Neuronal stem cell (in vitro differentiated cells): ENCODE measurements around the gene SLC22A13.

ENCODE experiments used
- DNase-seq: peaks from one replicate; pipeline ENCODE4 v3.0.0-alpha.2; 2013; ENCODE audit warnings: low spot score
- H2AFZ ChIP-seq: one replicate; pipeline ENCODE4 v1.6.1; 2013; ENCODE audit warnings: mild to moderate bottlenecking, low read length, inconsistent platforms
- H2AK5ac ChIP-seq: 2 replicates; pipeline ENCODE4 v1.6.1; 2013; ENCODE audit warnings: low read depth, mild to moderate bottlenecking, inconsistent platforms, low read length, moderate library complexity, mixed read lengths
- H2BK120ac ChIP-seq: 2 replicates; pipeline ENCODE4 v1.6.1; 2013; ENCODE audit warnings: low read depth, mild to moderate bottlenecking, inconsistent platforms, low read length, moderate library complexity, mixed read lengths
- H2BK12ac ChIP-seq: one replicate; pipeline ENCODE4 v1.6.1; 2013; ENCODE audit warnings: low read length, inconsistent platforms
- H2BK15ac ChIP-seq: 2 replicates; pipeline ENCODE4 v1.6.1; 2013; ENCODE audit warnings: mild to moderate bottlenecking, low read length, inconsistent platforms, mixed read lengths
- H2BK5ac ChIP-seq: one replicate; pipeline ENCODE4 v1.6.1; 2013; ENCODE audit warnings: inconsistent platforms, mild to moderate bottlenecking, low read length, moderate library complexity
- H3K14ac ChIP-seq: one replicate; pipeline ENCODE4 v1.6.1; 2013; ENCODE audit warnings: low read length, inconsistent platforms
- H3K18ac ChIP-seq: 2 replicates; pipeline ENCODE4 v1.6.1; 2013; ENCODE audit warnings: low read length, inconsistent platforms
- H3K23ac ChIP-seq: 2 replicates; pipeline ENCODE4 v1.6.1; 2013; ENCODE audit warnings: low read depth, mild to moderate bottlenecking, mixed read lengths, low read length, inconsistent platforms; ENCODE audit not compliant: poor library complexity
- H3K27ac ChIP-seq: replicated peaks from 3 replicates; pipeline ENCODE4 v1.5.1; 2013; ENCODE audit warnings: low read length, inconsistent platforms
- H3K27me3 ChIP-seq, 3 experiments: 2 replicates each; pipeline ENCODE4 v1.6.1; 2013; ENCODE audit warnings: low read length in 3 of 3, mild to moderate bottlenecking in 2 of 3, inconsistent platforms in 1 of 3, low read depth in 1 of 3, mixed read lengths in 1 of 3, moderate library complexity in 1 of 3; ENCODE audit not compliant: control insufficient read depth in 3 of 3, insufficient read depth in 3 of 3
- H3K36me3 ChIP-seq, 2 donors: replicated peaks in 1 of 2; 2 replicates each; pipeline ENCODE4 v1.6.1; 2013; ENCODE audit warnings: low read length in 2 of 2; ENCODE audit not compliant: control insufficient read depth in 2 of 2, insufficient read depth in 2 of 2
- H3K4ac ChIP-seq: 2 replicates; pipeline ENCODE4 v1.6.1; 2013; ENCODE audit warnings: inconsistent platforms, mild to moderate bottlenecking, low read length, moderate library complexity
- H3K4me1 ChIP-seq, 2 donors: 1 replicate in 1 of 2; 2 replicates in 1 of 2; pipeline ENCODE4 v1.6.1; 2013; ENCODE audit warnings: low read length in 2 of 2, low read depth in 1 of 2; ENCODE audit not compliant: control insufficient read depth in 2 of 2, insufficient read depth in 1 of 2
- H3K4me2 ChIP-seq: one replicate; pipeline ENCODE4 v1.6.1; 2013; ENCODE audit warnings: mild to moderate bottlenecking, low read length, inconsistent platforms; ENCODE audit not compliant: insufficient read depth, poor library complexity, severe bottlenecking
- H3K4me3 ChIP-seq, 2 donors: 2 replicates each; pipeline ENCODE4 v1.5.1; 2013; ENCODE audit warnings: low read length in 2 of 2, mild to moderate bottlenecking in 2 of 2, inconsistent platforms in 1 of 2, moderate library complexity in 1 of 2
- H3K79me1 ChIP-seq: one replicate; pipeline ENCODE4 v1.6.1; 2013; ENCODE audit warnings: low read depth, mild to moderate bottlenecking, inconsistent platforms, low read length, moderate library complexity
- H3K9ac ChIP-seq: one replicate; pipeline ENCODE4 v1.6.1; 2013; ENCODE audit warnings: mild to moderate bottlenecking, low read depth, low read length, inconsistent platforms; ENCODE audit not compliant: poor library complexity
- H3K9me3 ChIP-seq, 2 donors: replicated peaks in 1 of 2; 2 replicates each; pipeline versions ENCODE3 to v1.6.1; 2013; ENCODE audit warnings: low read length in 2 of 2, mild to moderate bottlenecking in 2 of 2, inconsistent platforms in 1 of 2, low read depth in 1 of 2, mixed read lengths in 1 of 2, moderate library complexity in 1 of 2; ENCODE audit not compliant: control insufficient read depth in 2 of 2, insufficient read depth in 1 of 2
- H4K8ac ChIP-seq: one replicate; pipeline ENCODE4 v1.6.1; 2013; ENCODE audit warnings: low read depth, mild to moderate bottlenecking, inconsistent platforms, low read length, moderate library complexity
- H4K91ac ChIP-seq: one replicate; pipeline ENCODE4 v1.6.1; 2013; ENCODE audit warnings: low read length, low read depth, mild to moderate bottlenecking, inconsistent platforms; ENCODE audit not compliant: poor library complexity
- WGBS, 2 donors: extraction: QIAGEN DNeasy Blood & Tissue Kit; methylation state at CpG; one replicate each; pipeline ENCODE4 v1.1.7; 2013; ENCODE audit warnings: missing lambda C conversion rate in 2 of 2, mixed read lengths in 1 of 2; ENCODE audit not compliant: insufficient read length in 2 of 2, insufficient replicate concordance in 1 of 2; ENCODE audit errors: extremely low coverage in 2 of 2; 5-methylcytosine and 5-hydroxymethylcytosine counted together

The SLC22A13 gene

DNA sequence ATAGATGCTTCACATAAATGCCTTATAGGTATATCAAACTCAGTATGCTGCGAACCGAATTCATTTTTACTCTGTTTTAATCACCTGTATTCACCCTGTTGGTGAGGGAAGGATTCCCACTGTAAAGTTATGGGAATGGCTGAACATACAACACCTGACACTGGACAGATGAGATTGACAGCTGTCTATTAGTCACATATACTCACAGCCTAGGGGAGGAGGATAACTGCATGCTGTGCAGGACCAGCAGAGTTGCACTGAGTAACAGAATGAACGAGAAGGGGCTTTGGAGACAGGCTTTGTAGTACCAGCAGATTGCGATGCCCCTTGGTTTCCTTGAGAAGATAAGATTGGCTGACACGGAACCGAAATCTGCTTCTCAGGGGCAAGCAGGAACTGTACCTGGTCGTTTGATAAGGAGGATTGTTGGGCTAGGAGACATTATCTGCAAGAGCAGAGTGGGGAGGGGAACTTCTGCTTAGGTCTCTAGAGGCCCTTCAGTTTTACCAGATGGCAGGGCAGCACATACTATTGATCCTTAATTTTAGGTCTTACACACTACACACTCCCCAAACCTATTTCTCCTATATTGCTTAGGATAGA lies 43.5 kb upstream of the SLC22A13 start:
- Histone ChIP-seq H2BK5ac (no peak overlapping the region), H2AFZ (no peak overlapping the region), H3K9ac (no peak overlapping the region), H3K27me3 (no peaks in the 10 kb centered on the region), H4K8ac (no peak overlapping the region), H3K36me3 (peaks cover 6 to 62% of the 10 kb centered on the region in 2 donors), H3K9me3 (no peaks in the 10 kb centered on the region), H2BK12ac (no peak overlapping the region), H3K14ac (no peak overlapping the region), H3K4me3 (no peak overlapping the region), H2BK15ac (no peak overlapping the region), H2BK120ac (no peak overlapping the region), H3K27ac (no peak overlapping the region), H3K4ac (no peak overlapping the region), H4K91ac (no peak overlapping the region), H3K18ac (no peak overlapping the region), H3K4me2 (no peak overlapping the region), H3K4me1 (no peaks in the 10 kb centered on the region), H3K23ac (no peak overlapping the region), H3K79me1 (no peaks in the 10 kb centered on the region), H2AK5ac (no peak overlapping the region)
- no peak for DNase-seq
- no CpG with 5 or more reads among the region's 7 CpGs for WGBS, 2 donors

DNA sequence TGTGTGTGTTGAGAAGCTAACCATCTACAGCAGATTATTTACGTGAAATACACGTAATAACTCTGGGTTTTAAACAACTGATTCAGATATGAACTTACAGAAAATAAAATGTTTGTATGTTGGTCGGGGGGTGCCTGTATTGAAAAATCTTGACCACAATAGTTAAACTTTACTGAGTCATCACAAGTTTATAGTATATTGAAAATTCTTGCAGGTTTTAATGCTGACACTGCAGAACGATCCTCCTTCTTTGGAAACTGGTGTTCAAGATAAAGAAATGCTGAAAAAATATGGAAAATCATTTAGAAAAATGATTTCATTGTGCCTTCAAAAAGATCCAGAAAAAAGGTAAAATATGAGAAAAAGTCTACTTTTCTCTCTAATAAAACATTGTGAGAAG lies 41.3 kb upstream of the SLC22A13 start:
- Histone ChIP-seq H3K27me3 (no peaks in the 10 kb centered on the region), H2BK5ac (no peak overlapping the region), H2AFZ (no peak overlapping the region), H3K79me1 (no peaks in the 10 kb centered on the region), H3K4me3 (no peak overlapping the region), H2BK12ac (no peak overlapping the region), H3K27ac (no peak overlapping the region), H3K4me2 (no peak overlapping the region), H4K91ac (no peak overlapping the region), H3K18ac (no peak overlapping the region), H2BK15ac (no peak overlapping the region), H3K4ac (no peak overlapping the region), H2AK5ac (no peak overlapping the region), H3K9ac (no peak overlapping the region), H3K4me1 (no peaks in the 10 kb centered on the region), H3K23ac (no peak overlapping the region), H3K36me3 (peaks cover 8 to 69% of the 10 kb centered on the region in 2 donors), H3K9me3 (no peaks in the 10 kb centered on the region), H4K8ac (no peak overlapping the region), H2BK120ac (no peak overlapping the region), H3K14ac (no peak overlapping the region)
- no peak for DNase-seq
- no CpG with 5 or more reads among the region's 4 CpGs for WGBS, 2 donors

DNA sequence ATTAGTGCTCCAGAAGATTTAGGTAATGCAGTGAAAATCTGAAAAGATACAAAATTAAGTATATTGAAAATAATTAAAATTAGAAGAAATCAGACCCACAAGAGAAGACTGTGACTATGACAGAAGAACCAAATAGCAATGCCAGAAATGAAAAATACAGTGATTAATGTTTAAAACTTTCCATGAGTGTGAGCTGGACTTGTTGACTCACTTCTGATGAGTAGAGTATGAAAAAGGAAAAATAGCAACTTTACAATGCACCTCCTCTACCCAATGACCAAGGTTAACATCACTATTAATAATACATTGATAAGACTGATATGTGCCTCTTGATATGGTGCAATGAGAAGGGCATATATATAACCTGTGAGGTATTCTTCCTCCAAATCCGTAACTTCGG lies 39.3 kb upstream of the SLC22A13 start:
- Histone ChIP-seq H4K91ac (no peak overlapping the region), H3K4ac (no peak overlapping the region), H3K4me1 (no peaks in the 10 kb centered on the region), H2AK5ac (no peak overlapping the region), H4K8ac (no peak overlapping the region), H3K23ac (no peak overlapping the region), H2BK15ac (no peak overlapping the region), H3K79me1 (no peaks in the 10 kb centered on the region), H3K9ac (no peak overlapping the region), H2BK120ac (no peak overlapping the region), H3K36me3 (peaks cover 8 to 88% of the 10 kb centered on the region in 2 donors), H3K9me3 (no peaks in the 10 kb centered on the region), H3K4me2 (no peak overlapping the region), H2AFZ (no peak overlapping the region), H2BK12ac (no peak overlapping the region), H3K27ac (no peak overlapping the region), H3K27me3 (no peaks in the 10 kb centered on the region), H3K18ac (no peak overlapping the region), H2BK5ac (no peak overlapping the region), H3K4me3 (no peak overlapping the region), H3K14ac (no peak overlapping the region)
- DNase-seq, result no peak
- WGBS, 2 donors, result no CpG with 5 or more reads among the region's 2 CpGs

DNA sequence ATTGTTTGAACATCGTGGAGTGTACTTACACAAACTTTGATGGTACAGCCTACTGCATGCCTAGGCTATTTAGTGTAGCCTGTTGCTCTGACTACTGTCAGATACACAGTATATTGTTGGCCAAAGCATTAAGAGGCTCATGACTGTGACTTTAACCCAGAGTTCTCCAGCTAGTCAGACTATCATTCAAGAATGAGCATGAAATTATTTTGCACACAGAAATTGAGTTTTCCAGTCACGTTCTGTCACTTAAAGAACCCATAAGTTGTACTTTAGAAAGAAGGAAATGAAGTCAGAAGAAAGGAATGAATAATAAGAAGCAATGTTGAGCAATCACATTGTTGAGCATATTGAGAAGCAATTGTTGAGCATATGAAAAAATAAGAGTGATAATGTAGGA lies 37.6 kb upstream of the SLC22A13 start:
- H3K9me3 ChIP-seq, result no peaks in the 10 kb centered on the region
- no peak overlapping the region for H3K27ac ChIP-seq
- H4K91ac ChIP-seq, result no peak overlapping the region
- no peaks in the 10 kb centered on the region for H3K4me1 ChIP-seq
- H3K14ac ChIP-seq, result no peak overlapping the region
- H3K27me3 ChIP-seq, result no peaks in the 10 kb centered on the region
- H3K4ac ChIP-seq, result no peak overlapping the region
- no peak overlapping the region for H2AFZ ChIP-seq
- no peak overlapping the region for H3K23ac ChIP-seq
- H4K8ac ChIP-seq, result no peak overlapping the region
- no peak overlapping the region for H2BK120ac ChIP-seq
- no peak overlapping the region for H2BK15ac ChIP-seq
- no peaks in the 10 kb centered on the region for H3K79me1 ChIP-seq
- peaks cover 4 to 89% of the 10 kb centered on the region in 2 donors for H3K36me3 ChIP-seq
- no peak overlapping the region for H2BK12ac ChIP-seq
- H3K4me3 ChIP-seq, result no peak overlapping the region
- no peak overlapping the region for H3K9ac ChIP-seq
- H2BK5ac ChIP-seq, result no peak overlapping the region
- no peak for DNase-seq
- no CpG with 5 or more reads among the region's 2 CpGs for WGBS, 2 donors
- no peak overlapping the region for H3K18ac ChIP-seq
- no peak overlapping the region for H2AK5ac ChIP-seq
- H3K4me2 ChIP-seq, result no peak overlapping the region
